HG02798 (cell line): Measurements from ENCODE around the gene FUT8.
"Not testable (repeated sequence)": the region's sequence is repeated elsewhere in the genome, so short reads cannot be mapped to it uniquely, and the experiment has no call there.

Experiments used
- ATAC-seq: cut with Tn5 transposase; IDR thresholded peaks from one replicate; pipeline ENCODE4 v1.9.1; 2021; ENCODE audit warnings: mild to moderate bottlenecking; ENCODE audit not compliant: unreplicated experiment, poor library complexity

The FUT8 gene

DNA sequence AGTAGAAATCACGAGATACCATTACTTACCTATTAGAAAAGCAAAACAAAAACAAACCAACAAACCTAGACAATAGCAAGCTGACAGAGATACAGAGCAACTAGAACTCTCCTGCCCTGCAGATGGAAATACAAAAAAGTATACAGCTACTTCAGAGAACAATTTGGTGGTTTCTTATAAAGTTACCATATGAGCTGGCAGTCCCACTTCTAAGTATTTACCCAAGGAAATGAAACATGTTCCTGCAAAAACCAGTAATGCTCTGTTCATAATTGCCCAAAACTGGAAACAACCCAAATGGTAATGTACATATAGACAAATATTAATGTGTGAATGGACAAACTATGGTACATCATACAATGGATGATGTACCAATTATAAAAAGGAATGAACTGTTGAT, 31.7 kb downstream of the FUT8 start:
- ATAC-seq = no peak

- ATAC-seq = no peak
These were observed 33.6 kb downstream of the FUT8 start for GRCh38 chr14:65446159-65446558.

DNA sequence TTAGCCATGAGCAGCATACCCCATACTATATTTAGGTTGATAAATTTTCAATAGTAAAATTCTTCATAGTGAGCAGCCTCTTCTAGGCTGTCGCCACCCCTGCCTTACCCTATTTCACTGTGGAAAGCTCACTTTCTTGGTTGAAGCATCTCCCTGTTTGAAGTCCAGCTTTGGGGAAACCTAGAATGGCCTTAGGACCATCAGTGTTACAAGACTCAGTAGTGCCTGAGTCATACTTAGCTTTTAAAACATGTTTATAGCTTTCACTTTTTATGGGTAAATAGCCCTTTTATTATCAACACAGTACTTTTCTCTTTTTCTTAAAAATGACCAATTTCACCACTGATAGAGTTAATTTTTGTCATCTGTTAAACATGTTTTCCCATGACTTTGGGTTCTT, 37.1 kb downstream of the FUT8 start:
- no peak for ATAC-seq

GRCh38 chr14:65453807-65454480, 41.4 kb downstream of the FUT8 start:
- no peak for ATAC-seq

DNA sequence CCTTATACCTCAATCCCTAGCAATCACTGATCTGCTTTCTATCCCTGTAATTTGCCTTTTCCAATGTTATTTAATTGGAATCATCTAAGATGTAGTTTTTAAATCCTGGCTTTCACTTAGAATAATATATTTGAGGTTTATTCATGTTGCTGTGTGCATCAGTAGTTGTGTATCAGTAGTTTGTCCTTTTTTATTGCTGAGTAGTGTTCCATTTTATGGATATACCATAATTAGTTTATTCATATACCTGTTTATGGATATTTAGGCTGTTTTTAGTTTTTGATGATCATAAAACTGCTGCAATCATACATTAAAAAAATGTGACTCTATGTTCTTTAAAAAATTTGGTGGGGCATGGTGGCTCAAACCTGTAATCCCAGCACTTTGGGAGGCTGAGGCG, 43.7 kb downstream of the FUT8 start:
- no peak for ATAC-seq

GRCh38 chr14:65461730-65462129, 49.2 kb downstream of the FUT8 start:
- ATAC-seq = peak; percentile 33

- ATAC-seq = peak; percentile 62
These were observed 49.9 kb downstream of the FUT8 start for GRCh38 chr14:65462411-65462810.

- ATAC-seq = no peak
These were observed 53.1 kb downstream of the FUT8 start for GRCh38 chr14:65465584-65465983.

GRCh38 chr14:65467926-65468325, 55.4 kb downstream of the FUT8 start:
- not testable (repeated sequence) for ATAC-seq

DNA sequence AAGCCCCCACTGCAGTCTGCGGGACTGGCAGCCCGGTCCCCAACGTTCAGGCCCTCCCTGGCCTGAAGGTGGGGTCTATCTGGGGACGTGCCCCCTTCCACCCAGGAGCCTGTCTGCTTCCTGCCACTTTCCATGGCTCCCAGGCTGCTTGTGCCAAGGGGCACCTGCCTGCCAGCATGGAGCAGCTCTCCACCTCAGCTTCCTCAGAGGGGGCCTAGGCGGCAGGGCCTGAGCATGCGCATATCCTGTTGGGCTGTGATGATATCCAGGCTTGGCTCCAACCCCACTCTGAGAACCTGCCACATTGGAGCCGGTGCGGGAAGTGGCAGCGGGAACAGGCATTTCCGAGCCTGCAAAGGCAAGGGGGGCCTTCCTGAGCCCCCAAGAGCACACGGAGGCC, 57.4 kb downstream of the FUT8 start:
- ATAC-seq = no peak

DNA sequence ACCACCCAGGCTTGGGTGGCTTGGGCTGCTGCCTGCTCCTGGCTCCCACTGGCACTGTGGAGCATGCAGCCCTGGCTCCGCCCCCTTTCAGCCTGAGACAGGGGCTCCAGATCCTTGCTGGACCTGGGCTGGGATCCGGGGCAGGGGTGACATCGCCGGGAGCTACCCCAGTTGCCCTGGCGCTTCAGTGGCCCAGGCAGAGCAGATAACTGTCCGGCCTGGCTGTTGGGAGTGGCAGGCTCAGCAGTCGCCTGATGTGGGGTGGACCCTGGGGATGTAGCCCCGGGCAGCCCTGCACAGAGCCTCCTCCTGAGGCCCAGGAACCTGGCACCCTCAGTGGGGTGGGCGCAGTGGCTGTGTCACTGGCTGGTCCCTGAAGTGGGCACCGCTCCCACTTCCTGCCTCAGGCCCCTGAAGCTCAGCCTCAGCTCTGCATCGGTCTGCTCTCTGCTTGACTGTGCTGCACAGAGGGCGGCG, 57.9 kb downstream of the FUT8 start:
- peak; percentile 36 for ATAC-seq

DNA sequence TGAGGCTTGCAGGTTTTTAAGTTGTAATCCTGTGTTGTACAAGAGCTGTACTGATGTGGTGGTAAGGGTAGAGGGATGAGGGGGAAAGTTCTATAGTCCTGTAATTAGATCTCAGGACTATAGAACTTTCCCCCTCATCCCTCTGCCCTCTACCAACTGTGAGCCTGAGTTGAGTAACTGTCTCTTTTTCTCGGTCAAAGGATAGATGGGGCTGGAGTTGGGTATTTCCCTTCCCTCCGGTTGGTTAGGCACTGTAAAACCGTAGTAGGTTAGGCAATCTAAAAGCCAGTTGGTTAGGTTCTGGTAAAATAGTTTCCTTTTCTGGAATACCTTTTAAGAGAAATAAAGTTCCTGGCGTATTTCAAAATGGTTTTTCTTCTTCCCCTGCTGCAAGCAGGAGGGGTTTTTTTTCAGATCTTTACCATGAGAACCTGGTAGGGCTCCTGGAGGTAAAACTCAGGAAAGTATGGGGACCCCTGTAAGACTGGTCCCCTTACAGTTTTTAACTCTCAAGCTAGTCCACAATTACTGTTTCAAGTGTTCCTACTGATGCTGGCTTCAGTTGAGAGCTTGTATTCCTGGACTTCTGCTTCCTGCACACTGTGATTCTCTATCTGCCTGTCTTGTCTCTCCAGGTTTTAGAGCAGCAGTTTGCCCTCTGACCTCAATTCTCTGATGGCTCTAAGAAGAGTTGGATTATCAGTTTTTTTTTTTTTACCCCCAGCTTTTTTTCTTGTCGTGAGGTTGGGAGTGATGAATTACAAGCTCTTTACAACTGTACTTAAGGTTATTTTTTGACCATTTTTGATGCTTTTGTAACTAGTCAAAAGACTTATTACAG, 58.7 kb downstream of the FUT8 start:
- ATAC-seq = peak; percentile 70

- ATAC-seq = no peak
These were observed 59.7 kb downstream of the FUT8 start for GRCh38 chr14:65472189-65472588.

GRCh38 chr14:65476273-65476941, 63.9 kb downstream of the FUT8 start:
- ATAC-seq = peak; percentile 76

GRCh38 chr14:65476942-65477318, 64.4 kb downstream of the FUT8 start:
- ATAC-seq = no peak

- ATAC-seq = no peak
These were observed 65.5 kb downstream of the FUT8 start for GRCh38 chr14:65478017-65478416.

DNA sequence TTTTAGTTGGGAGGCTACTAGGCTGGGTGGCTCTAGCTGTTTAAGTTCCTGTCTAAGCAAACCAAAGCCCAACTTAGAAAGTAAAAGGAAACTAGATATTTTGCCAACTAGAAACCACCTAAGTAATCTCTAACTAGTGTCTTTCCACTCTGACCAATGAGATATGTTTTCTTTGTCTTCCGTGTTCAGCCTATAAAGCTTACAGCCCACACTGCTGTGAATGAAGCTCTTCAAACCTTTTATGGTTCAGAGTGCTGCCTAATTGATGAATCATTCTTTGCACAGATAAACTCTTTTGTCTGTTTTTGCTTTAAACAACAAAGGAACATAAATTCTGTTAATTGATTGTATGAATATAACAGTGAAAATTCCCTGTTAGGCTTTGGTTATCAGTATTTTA, 66.1 kb downstream of the FUT8 start:
- no peak for ATAC-seq

- no peak for ATAC-seq
These were observed 66.9 kb downstream of the FUT8 start for GRCh38 chr14:65479386-65479785.

DNA sequence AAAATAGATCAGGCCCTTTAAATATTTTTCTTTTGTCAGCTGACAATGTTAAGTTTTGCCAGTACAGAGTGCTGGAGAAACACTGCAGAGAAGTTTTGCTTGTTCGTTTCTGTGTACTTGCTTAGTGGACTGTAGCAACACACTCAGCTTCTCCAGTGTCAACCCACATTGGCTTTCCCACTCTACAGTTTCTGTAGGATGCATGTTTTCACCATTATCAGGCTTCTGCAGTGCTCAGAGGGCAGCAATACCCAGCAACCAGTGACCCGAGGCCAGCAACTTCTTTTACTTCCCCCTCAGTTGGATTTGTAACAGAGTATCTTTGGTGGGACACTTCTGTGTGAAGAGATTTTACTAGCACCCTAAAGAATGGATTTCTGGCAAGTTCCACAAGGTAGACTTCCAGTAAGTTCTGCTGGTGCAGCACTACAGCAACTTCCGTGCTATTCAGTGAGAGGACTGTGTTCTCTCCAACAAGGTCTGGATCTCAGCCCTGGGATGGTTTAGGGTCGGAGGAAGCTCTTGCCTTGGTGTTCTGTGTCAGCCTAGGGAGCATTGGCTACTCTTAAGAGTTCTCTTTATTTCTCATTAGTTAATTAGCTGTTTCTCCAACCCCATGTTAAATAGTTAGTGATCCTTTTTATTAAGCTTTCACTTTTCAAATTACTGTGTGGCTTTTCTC, 70.4 kb downstream of the FUT8 start:
- no peak for ATAC-seq

GRCh38 chr14:65483647-65484046, 71.1 kb downstream of the FUT8 start:
- no peak for ATAC-seq

GRCh38 chr14:65485516-65485915, 73.0 kb downstream of the FUT8 start:
- ATAC-seq = no peak
